MCF 10A (cell line): ENCODE measurements around the gene CSF1R. TPM values are rescaled to one million over a fixed set of nuclear protein-coding genes. Genes with fewer than 3 reads are reported as not detected.

ENCODE experiments used
- BruUV-seq: library from RNA; stranded (reverse); fragments of 400-500 nt; replicated peaks from 2 replicates; lab custom pipeline; 2021; lab: Mats Ljungman, UMichigan
- CTCF ChIA-PET: fragments of 300-600 bp; sonication (Branson Sonifier 250); formaldehyde crosslinking; extraction: SDS; loops from one replicate; lab custom pipeline; 2021; ENCODE audit warnings: antibody characterized with exemption, inconsistent platforms; lab: Yijun Ruan, JAX
- POLR2A ChIA-PET: fragments of 300-600, 350-650 bp; sonication (Branson Sonifier 250); formaldehyde crosslinking; extraction: SDS; loops from one replicate; lab custom pipeline; 2020; ENCODE audit warnings: antibody characterized with exemption, inconsistent platforms; lab: Yijun Ruan, JAX
- DNase-seq: peaks from one replicate; pipeline ENCODE4 v3.0.0-alpha.2; 2018; ENCODE audit not compliant: unreplicated experiment
- H3K27ac Mint-ChIP-seq: one replicate; pipeline ENCODE4 v1.8.0; 2022; ENCODE audit warnings: mild to moderate bottlenecking, low read depth, mixed read lengths; ENCODE audit not compliant: unreplicated experiment
- H3K27me3 Mint-ChIP-seq: one replicate; pipeline ENCODE4 v1.8.0; 2022; ENCODE audit warnings: mixed read lengths; ENCODE audit not compliant: insufficient read depth, unreplicated experiment
- H3K36me3 Mint-ChIP-seq: one replicate; pipeline ENCODE4 v1.8.0; 2022; ENCODE audit warnings: mild to moderate bottlenecking, moderate library complexity, mixed read lengths; ENCODE audit not compliant: insufficient read depth, unreplicated experiment
- H3K4me1 Mint-ChIP-seq: one replicate; pipeline ENCODE4 v1.8.0; 2022; ENCODE audit warnings: mixed read lengths; ENCODE audit not compliant: insufficient read depth, unreplicated experiment
- H3K4me3 Mint-ChIP-seq: one replicate; pipeline ENCODE4 v1.8.0; 2022; ENCODE audit warnings: mild to moderate bottlenecking, moderate library complexity, mixed read lengths; ENCODE audit not compliant: unreplicated experiment
- H3K9me3 Mint-ChIP-seq: one replicate; pipeline ENCODE4 v1.8.0; 2022; ENCODE audit warnings: mixed read lengths; ENCODE audit not compliant: unreplicated experiment
- intact Hi-C: fragments of 100-400 bp; cut with micrococcal nuclease; formaldehyde crosslinking; loops from 2 replicates; pipeline ENCODE4 v1.14.1; 2022
- total RNA-seq: library from RNA; stranded (reverse); gene quantifications from 2 replicates; pipeline ENCODE4 v1.2.3, GENCODE V29; 2022
- TF ChIP-seq, protein P1 (sequence below): fragments of 200-600 bp; IDR thresholded peaks from one replicate; pipeline ENCODE4 v1.8.0; 2022; ENCODE audit warnings: antibody characterized with exemption, mild to moderate bottlenecking; ENCODE audit not compliant: unreplicated experiment

The CSF1R gene
- total RNA-seq, 1 experiment from 2014 or later: 1.6 TPM

DNA sequence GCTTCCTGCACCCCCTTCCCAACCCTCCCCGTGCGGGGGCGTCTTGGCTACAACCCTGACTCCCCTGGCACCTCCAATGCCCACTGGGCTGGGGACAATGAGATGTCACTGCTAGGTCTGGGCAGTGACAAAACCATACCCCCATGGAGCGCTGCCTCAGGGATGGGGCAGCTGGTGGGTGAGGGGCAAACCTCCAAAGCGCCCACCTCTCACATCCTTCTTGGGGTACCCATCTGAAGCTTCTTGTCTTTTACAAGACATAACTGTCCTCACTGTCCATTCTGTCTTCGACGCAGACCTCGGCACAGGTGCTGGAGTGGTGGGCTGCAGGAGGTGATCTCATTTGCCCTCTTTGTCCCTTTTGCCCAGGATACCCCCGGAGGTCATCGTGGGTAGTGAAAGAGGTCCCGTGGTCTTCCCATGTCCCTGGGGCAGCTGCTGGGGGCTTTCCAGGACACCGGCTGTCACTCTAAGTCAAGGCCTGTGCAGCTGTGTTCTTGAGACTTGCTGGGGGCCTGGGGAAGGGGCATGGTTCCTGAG lies 27.8 kb upstream of the CSF1R start:
- H3K9me3 Mint-ChIP-seq: no peaks in the 10 kb centered on the region
- peaks cover 35% of the 10 kb centered on the region for H3K4me1 Mint-ChIP-seq
- no TSS peak for BruUV-seq
- no peak overlapping the region for H3K4me3 Mint-ChIP-seq
- no peak overlapping the region for H3K27ac Mint-ChIP-seq
- TF ChIP-seq, protein P1, sequence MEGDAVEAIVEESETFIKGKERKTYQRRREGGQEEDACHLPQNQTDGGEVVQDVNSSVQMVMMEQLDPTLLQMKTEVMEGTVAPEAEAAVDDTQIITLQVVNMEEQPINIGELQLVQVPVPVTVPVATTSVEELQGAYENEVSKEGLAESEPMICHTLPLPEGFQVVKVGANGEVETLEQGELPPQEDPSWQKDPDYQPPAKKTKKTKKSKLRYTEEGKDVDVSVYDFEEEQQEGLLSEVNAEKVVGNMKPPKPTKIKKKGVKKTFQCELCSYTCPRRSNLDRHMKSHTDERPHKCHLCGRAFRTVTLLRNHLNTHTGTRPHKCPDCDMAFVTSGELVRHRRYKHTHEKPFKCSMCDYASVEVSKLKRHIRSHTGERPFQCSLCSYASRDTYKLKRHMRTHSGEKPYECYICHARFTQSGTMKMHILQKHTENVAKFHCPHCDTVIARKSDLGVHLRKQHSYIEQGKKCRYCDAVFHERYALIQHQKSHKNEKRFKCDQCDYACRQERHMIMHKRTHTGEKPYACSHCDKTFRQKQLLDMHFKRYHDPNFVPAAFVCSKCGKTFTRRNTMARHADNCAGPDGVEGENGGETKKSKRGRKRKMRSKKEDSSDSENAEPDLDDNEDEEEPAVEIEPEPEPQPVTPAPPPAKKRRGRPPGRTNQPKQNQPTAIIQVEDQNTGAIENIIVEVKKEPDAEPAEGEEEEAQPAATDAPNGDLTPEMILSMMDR: no peak
- no peaks in the 10 kb centered on the region for H3K27me3 Mint-ChIP-seq
- H3K36me3 Mint-ChIP-seq: no peaks in the 10 kb centered on the region
- POLR2A ChIA-PET: interaction anchor here (0.6 kb wide), 1 partner anchor 320 kb away, joined by 3 read pairs; no protein-coding TSS in a partner anchor
- no peak for DNase-seq
- CTCF ChIA-PET: interaction anchor here (0.6 to 3.2 kb wide), 8 partner anchors 8 to 237 kb away, joined by 3 to 32 read pairs (median 3); no protein-coding TSS in a partner anchor
- intact Hi-C loops: loop anchor here (5.0 to 10.0 kb wide), 2 partner anchors 77 to 479 kb away; no protein-coding TSS in a partner anchor

DNA sequence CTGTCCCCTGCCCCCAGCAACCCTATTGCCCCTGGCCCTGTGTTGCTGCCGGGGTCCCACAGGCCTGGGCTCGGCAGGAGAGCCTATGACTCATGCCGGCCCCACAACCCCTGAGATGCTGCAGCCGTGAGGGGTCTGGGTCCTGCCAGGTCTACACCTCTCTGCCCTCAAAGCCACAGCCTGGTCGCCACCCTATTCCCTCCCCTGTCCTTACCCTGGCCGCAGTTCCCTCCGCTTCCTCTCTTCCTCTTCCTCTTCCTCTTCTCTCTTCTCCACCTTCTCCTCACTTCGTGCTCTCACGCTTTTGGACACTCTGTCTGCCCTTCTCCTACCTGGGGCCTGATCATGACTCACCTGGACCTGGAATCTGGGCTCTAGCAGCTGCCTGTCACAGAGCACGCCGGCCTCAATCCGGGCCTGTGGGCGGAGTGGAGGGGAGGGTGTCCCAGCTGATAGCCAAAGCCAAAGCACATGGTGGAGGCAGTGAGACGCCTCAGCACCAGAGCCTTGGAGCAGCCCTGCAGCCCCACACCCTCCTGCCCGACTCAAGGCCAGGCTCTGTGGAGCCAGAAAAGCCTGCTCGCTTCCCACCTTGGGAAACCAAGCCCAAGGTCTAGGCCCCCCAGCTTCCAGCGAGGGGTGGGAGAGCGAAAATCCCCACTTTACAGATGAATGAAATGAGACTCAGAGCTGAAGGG lies 26.8 kb upstream of the CSF1R start:
- TF ChIP-seq, protein P1: no peak
- peak overlapping the region; percentile 46 for H3K27ac Mint-ChIP-seq
- ChIA-PET POLR2A (interaction anchor here (0.6 to 2.5 kb wide), 9 partner anchors 10 to 593 kb away, joined by 3 to 16 read pairs (median 4); partner anchors contain the start of genes HMGXB3 and TIGD6), CTCF (interaction anchor here (0.7 to 3.2 kb wide), 8 partner anchors 9 to 238 kb away, joined by 3 to 32 read pairs (median 3); no protein-coding TSS in a partner anchor)
- intact Hi-C loops: loop anchor here (2.0 to 10.0 kb wide), 3 partner anchors 76 to 478 kb away; partner anchors contain the start of genes HMGXB3 and TIGD6
- peaks cover 41% of the 10 kb centered on the region for H3K4me1 Mint-ChIP-seq
- DNase-seq: peak; percentile 90
- no peaks in the 10 kb centered on the region for H3K36me3 Mint-ChIP-seq
- H3K9me3 Mint-ChIP-seq: no peaks in the 10 kb centered on the region
- BruUV-seq: no TSS peak
- peak overlapping the region; percentile 35 for H3K4me3 Mint-ChIP-seq
- H3K27me3 Mint-ChIP-seq: no peaks in the 10 kb centered on the region

DNA sequence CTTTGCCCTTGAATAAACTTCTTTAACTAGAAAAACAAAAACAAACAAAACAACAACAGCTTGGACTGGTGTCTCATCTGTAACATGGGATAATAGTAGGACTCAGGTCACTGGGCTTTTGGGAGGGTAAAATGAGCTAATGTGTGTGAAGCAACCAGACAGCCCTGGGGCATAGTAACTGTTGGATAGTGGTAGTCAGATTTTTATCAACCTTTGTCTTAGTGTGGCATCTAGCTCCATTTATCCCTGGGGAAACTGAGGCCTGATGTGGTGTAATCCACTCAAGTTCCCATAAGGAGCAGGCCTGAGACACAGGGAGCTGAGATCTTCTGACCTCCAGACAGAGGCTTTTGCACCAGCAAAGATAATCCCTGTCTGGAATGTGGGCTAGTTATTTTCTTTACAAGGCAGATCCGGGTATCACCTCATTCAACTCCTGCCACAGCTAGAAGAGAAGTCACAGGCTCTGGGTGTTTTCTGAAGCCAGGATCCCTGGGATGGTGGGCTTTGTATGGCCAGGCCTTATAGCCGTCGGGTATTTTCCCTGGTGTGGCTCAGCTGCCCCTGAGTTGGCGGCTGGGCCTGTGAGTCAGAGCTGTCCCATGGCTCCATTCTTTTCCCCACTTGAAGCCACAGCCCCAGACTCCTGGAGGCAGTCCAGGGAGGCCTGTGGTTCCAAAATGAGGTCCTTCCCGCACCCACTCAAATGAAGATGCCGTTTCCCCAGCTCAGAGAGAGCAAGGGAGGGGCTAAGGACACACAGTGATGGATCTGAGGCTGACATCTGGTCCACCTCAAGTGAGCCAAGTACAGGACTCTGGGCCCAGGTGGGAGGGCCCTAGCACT lies 26.1 kb upstream of the CSF1R start:
- ChIA-PET POLR2A (interaction anchor here (0.6 to 2.5 kb wide), 9 partner anchors 11 to 208 kb away, joined by 3 to 16 read pairs (median 5); partner anchors contain the start of genes HMGXB3 and TIGD6), CTCF (interaction anchor here (0.6 to 3.2 kb wide), 11 partner anchors 10 to 869 kb away, joined by 3 to 32 read pairs (median 4); no protein-coding TSS in a partner anchor)
- Mint-ChIP-seq H3K9me3 (no peaks in the 10 kb centered on the region), H3K27ac (peak overlapping the region; percentile 46), H3K27me3 (no peaks in the 10 kb centered on the region), H3K4me1 (peaks cover 47% of the 10 kb centered on the region), H3K36me3 (no peaks in the 10 kb centered on the region), H3K4me3 (no peak overlapping the region)
- intact Hi-C loops: loop anchor here (2.0 to 10.0 kb wide), 3 partner anchors 75 to 478 kb away; partner anchors contain the start of genes HMGXB3 and TIGD6
- peak; percentile 93 for DNase-seq
- TF ChIP-seq, protein P1: no peak
- BruUV-seq: no TSS peak
